ENCODE results near the gene TNFRSF21.

DNA sequence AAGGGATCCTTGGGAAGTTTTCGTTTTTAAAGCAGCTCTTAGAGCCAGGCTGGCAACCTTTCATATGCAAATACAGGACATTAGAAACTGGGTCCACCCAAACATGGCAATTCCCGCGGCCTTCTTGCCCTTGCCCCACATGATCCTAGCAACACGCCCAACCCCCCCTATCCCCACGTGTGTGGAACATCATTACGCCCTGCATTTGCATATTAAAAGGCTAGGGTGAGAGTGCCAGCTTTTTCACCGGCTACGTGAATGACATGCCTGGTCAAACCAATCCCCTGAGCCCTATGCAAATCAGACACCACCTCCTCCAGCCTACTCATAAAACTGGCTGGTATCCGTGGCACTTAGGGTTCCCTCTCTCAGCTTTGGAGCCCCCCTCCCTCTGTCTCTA is 88.1 kb downstream of the TNFRSF21 start:
- TF ChIP-seq GATA2 (IDR thresholded peaks at IDR 0.05; ENCODE audit: low read depth, low read length) (no peak), GATA3 (IDR thresholded peaks at IDR 0.05; ENCODE audit: low read depth, low read length) (no peak)

Measured in SH-SY5Y (cell line).